ENCODE measurements around the gene HNRNPUL1.

GRCh38 chr19:41299755-41300089, 35.5 kb downstream of the HNRNPUL1 start:
- TF ChIP-seq EZH2 (optimal IDR thresholded peaks at IDR 0.05; ENCODE audit: low read depth, low read length) (no peak), EZH2phosphoT487 (IDR thresholded peaks at IDR 0.05; ENCODE audit: low read length) (no peak)

All from MM.1S (cell line).